Posterior vena cava (tissue), 2 donors: Measurements from ENCODE around the gene IL12RB2. TPM values are rescaled to one million over a fixed set of nuclear protein-coding genes. Genes with fewer than 3 reads are reported as not detected.
"Not testable (repeated sequence)": the region's sequence is repeated elsewhere in the genome, so short reads cannot be mapped to it uniquely, and the experiment has no call there.

ENCODE experiments used
- DNase-seq: peaks from one replicate; pipeline ENCODE4 v3.0.0-alpha.2; 2020; ENCODE audit warnings: low spot score
- intact Hi-C, 2 donors: fragments of 100-400 bp; cut with DNase I; formaldehyde crosslinking; loops; one replicate each; pipeline versions ENCODE4 v1.14.1 to v1.14.2; 2022 to 2023
- total RNA-seq, 2 donors: library from RNA; stranded (reverse); fragmentation: NEBNext Ultra II Directional; extraction: Animal tissue kit (Norgen Biotek cat#: 25700); gene quantifications; one replicate each; pipeline ENCODE4 v1.2.1, GENCODE V29; 2021
- donor health status: DM: yes; HTN: yes; CAD: no.
- donor health status: DM: yes; HTN: yes; CAD: no.

IL12RB2 gene
- total RNA-seq, 2 donors from 2014 or later: 1.1 to 2.8 TPM

DNA sequence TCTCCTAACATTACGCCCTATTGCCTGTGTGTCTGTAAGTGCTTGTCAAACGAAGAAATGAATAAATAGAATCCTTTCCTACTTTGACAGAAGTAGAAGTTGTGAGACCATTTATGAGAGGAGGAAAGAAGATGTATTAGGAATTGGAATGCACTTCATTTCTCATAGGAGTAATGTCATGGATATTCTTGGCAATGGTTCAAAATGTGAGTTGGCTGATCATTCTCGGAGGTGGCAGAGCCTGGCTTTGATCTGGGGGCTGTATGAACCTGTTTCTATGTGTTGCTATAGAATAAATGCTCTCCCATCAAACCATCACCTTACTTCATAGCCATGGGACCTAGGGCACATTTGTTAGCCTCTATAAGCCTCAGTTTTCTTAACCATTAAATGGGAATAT, 132.7 kb downstream of the IL12RB2 start:
- no peak for DNase-seq
- intact Hi-C loops: no loop called here

DNA sequence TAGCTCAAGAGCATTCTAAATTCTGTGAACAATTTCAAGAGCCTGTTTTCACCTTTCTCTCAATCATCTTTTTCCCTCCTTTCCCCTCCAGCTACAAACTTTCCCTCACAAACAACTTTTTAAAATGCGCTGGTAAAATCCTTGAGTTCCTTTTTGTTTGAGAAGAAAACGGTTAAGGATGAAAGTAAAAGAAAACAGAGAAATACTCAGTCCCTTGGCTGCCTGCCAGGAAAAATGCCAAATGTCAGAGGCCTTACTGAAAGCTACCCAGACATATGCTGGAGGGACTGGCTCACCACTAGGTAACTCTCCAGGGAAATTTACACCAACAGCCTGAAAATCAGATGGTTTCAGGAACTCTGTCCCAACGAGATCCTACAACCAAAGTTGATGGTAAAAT, 133.5 kb downstream of the IL12RB2 start:
- DNase-seq: no peak
- intact Hi-C loops: no loop called here

DNA sequence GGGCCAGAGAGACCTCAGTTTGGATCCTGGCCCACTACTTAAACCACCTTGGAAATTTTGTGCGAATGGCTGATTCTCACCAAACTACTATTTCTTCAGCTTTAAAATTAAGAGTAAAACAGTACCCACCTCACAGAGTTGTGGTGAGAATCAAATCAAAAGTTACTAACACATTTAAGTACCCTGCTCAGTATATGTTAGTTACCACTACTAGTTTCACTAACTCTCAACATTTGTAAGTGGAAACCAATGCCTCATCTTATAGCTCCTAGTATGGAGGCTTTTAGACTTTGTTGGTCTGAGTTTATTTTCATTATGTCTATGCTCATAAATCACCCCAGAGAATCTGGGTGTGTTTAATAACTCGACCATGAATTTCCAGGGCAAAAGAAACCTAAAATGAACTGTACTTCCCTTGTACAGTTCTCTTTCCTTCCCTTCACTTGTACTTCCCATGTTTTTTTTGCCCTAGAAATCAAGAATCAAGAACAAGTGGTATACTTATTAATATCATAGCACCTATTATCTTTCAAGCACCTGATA, 134.1 kb downstream of the IL12RB2 start:
- intact Hi-C loops: no loop called here
- DNase-seq: no peak

DNA sequence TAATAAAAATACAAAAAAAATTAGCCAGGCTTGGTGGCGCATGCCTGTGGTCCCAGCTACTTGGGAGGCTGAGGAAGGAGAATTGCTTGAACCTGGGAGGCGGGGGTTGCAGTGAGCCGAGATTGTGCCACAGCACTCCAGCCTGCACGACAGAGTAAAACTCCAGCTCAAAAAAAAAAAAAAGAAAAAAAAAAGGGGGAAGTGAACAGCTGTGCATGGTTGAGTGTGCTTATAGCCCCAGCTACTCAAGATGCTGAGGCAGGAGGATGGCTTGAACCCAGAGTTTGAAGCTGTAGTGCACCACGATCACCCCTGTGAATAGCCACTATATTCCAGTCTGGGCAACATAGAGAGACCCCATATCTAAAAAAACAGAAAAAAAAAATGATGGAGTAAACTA, 138.3 kb downstream of the IL12RB2 start:
- DNase-seq, intact Hi-C loops: not testable (repeated sequence)

Other genes with a start within 250 kb of the IL12RB2 start
- gene C1orf141, start 172.9 kb upstream of the IL12RB2 start, total RNA-seq: not detected
- gene IL23R, start 141.4 kb upstream of the IL12RB2 start, total RNA-seq: not detected
- gene SERBP1, start 122.5 kb downstream of the IL12RB2 start, total RNA-seq: 100 to 1,000 TPM; 119 to 139 TPM